GM04504 (cell line): ENCODE measurements around the gene ANOS1.
"Not testable (repeated sequence)": the region's sequence is repeated elsewhere in the genome, so short reads cannot be mapped to it uniquely, and the experiment has no call there.

Experiments used
- DNase-seq: peaks from one replicate; pipeline ENCODE4 v3.0.0-alpha.2; 2012; ENCODE audit warnings: low read depth

The ANOS1 gene, protein sequence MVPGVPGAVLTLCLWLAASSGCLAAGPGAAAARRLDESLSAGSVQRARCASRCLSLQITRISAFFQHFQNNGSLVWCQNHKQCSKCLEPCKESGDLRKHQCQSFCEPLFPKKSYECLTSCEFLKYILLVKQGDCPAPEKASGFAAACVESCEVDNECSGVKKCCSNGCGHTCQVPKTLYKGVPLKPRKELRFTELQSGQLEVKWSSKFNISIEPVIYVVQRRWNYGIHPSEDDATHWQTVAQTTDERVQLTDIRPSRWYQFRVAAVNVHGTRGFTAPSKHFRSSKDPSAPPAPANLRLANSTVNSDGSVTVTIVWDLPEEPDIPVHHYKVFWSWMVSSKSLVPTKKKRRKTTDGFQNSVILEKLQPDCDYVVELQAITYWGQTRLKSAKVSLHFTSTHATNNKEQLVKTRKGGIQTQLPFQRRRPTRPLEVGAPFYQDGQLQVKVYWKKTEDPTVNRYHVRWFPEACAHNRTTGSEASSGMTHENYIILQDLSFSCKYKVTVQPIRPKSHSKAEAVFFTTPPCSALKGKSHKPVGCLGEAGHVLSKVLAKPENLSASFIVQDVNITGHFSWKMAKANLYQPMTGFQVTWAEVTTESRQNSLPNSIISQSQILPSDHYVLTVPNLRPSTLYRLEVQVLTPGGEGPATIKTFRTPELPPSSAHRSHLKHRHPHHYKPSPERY

DNA sequence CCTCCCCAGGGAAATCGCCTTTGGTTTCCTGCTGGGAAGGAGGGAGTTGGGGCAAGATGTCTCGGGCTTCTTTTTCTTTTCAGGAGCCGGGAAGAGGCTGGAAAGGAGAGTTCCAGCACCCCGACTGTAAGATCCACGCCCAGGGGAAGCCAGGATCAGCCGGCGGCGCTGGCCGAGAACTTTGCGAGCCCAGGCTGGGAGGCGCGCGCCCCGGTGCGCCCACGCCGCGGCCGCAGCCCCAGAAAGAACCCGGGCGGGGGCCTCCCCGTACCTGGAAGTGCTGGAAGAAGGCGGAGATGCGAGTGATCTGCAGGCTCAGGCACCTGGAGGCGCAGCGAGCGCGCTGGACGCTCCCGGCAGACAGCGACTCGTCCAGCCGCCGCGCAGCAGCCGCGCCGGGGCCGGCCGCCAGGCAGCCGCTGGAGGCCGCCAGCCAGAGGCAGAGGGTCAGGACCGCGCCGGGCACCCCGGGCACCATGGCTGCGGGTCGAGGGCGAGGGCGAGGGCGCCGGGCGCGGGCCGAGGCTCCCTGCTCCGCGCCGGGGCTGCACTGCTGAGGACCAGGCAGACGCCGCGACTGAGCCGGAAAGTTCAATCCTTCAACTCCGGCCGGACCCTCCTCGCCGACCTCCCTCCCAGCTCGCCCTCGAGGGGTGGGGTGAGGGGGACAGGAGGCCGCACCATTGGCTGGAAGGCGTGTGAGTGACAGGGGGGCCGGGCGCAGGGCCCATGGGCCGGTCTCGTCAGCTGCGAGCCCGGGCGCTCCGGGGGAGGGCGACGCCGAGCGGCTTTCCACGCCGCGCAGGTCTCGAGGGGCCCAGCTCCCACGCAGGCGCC is at the start of gene ANOS1:
TSS of gene ANOS1 (minus strand) at position 579 of the 837 bp plus-strand sequence. CDS start at position 478, 101 bp downstream.
- DNase-seq: no peak

DNA sequence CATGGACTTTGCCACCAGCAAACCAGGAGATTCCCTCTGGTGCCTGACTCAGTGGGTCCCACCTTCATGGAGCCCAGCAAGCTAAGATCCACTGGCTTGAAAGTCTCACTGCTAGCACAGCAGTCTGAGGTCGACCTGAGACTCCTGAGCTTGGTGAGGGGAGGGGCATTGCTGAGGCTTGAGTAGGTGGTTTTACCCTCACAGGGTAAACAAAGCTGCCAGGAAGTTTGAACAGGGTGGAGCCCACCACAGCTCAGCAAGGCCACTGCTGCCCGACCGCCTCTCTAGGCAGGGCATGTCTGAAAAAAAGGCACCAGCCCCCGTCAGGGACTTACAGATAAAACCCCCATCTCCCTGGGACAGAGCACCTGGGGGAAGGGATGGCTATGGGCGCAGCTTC is 41.2 kb upstream of the ANOS1 start:
- DNase-seq: no peak

DNA sequence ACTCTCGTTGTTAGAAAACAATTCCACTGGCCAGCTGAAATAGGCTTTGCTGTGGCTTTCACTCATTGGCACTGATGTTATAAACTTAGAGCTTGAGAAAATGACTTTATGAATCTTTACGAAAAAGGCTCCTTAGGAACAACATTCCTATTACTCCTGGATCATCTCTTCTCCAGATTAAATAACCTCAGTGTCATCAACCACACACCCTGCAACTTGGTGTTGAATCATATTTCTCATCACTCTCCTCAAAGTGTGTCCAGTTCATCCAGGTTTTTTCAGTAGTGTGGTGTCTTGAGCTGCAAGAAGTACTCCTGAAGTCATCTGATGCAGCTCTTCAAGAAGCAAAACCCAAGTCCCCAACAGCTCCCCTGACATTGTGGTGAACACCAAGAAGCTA is 28.1 kb upstream of the ANOS1 start:
- no peak for DNase-seq

DNA sequence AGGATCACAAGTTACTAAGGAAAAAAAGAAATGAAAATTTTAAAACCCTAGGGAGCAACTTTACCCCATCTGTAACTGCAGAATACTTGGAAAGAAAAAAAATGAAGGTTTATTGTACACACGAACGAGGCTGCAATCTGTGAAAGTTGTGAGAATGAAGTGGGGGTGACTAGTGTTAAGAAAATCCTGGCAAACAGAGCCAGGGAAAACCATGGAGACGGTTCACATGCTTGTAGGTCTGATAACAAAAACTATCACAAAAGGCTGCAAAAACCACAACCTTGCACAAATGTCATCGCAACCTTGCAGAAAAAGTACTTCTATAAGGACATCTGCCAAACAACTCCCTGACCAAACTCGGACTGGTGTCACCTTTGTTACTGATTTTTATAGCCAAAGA is 26.8 kb upstream of the ANOS1 start:
- not testable (repeated sequence) for DNase-seq

DNA sequence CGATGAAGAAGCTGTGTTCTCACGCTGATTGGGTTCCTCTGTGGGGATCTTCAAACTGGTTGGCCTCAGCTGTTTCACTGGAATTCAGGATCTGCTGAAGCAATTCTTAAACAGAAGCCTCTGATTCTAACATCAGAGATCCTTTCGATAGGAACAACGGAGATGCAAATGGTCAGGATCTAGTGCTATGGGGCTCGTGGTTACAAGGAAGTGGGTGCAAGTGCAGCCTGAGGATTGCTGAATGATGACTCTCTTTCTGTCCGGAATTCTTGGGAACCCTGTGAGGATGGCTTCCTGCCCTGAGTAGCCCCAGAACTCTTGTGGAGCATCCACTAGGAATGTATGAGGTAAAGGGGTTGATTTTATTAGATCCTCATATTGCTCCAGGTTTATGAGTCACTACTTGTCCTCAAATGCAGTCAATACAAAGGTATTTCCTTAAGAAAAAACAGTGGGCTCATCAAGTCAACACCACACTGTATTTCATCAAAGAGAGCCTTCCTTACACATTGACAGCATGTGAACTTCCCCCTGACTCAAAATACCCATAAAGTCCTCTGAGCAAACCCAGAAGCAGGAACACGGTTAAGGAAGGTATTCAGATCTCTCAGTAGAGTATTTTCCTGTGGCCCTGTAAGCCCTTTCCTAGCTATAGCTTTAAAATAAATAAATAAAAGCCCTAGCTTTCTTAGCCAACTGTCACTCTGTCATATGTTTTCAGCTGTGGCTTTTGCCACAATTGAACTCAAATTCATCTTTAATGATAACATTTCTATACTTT is 25.9 kb upstream of the ANOS1 start:
- not testable (repeated sequence) for DNase-seq

DNA sequence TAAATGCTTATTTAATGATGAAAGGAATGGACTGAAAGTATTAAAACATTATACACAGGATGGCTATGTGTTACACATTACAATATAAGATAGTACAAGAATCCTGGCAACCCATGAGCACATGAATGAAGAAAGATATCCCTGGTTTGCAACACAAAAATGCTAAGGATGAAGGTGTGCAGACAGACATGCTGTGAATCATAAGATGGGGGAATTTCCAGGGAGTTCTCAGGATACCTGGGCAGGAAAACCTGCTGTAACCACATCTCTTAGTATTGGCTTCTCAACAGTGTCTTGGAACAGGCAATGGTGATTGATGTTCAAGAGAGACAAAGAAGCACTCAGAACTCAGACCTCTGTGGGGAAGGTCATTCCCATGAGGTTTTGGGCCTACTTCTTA is 23.9 kb upstream of the ANOS1 start:
- DNase-seq: no peak

DNA sequence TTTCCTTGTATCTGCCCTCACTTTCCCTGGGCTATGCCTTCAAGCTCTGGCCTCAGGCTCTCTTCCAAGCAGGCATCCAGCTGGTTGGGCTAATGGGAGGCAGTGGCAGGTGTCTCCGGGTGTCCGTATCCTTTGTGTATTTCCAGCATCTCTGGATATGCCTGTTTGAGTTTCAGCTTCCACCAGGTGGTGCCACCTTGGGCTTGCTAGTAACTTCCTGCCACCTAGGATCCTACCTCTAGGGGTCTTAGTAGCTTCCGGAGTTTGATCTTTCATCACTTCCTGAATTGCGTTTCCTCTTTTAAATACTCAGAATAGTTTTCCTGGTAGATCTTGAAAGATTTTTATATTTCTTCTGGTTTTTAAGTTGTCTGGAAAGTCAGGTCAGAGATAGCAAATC is 23.2 kb upstream of the ANOS1 start:
- no peak for DNase-seq

DNA sequence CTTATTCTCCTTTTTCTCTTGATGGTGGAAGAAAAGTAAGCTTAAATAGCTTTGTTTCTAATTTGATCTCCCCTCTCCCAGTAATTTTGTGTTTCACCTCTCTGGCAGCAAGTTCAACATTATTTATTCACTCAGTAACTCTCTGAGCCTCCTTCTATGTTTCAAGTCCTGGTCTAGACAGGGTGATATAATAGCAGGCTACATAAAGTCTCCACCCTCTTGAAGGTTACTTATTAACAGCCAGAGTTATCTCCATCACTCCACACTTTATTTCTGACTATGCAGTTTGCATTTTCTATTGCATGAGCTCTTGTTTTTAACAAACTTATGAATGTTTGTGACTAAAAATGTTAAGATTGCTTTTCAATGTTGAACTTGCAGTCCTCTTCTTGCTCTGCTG is 17.8 kb upstream of the ANOS1 start:
- DNase-seq: no peak

DNA sequence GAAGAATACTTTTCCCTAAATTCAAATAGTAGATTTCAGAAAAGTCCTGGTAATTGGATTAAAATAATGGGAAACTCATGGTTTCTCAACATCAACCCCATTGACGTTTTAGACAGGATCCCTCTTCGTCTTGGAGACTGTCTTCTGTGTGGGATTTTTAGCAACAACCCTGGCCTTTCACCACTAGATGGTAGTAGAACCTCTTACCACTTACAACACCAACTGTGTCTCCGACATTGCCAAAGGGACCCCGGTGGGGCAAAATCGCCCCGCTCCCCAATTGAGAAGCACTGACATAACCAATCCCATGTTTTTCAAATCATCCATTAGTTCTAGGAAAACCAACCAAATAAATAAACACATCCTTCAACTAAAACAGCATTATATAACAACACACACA is 16.9 kb upstream of the ANOS1 start:
- DNase-seq: no peak

DNA sequence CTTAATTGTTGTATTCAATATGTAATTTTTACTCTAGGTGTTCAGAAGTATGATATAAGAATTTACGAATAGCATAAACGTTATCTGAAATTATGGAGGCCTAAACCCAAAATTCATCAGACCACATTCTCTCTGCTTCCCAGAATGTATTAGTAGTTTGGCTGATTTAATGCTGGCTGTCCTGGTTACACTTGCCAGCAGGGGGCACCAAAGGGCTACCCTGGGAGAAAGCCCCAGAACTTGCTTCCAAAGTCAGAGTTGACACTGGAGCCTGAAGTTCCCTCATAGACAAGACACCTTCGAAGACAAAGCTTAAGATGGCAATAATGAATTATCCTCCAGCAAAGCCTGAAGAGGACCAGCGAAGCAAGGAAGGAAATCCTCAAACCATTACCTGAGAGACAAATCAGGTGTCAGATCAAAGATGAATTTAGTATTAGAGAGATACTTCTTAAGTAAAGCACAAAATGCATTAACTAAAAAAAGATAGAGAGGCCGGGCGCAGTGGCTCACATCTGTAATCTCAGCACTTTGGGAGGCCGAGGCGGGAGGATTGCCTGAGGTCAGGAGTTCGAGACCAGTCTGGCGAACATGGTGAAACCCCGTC is 11.3 kb upstream of the ANOS1 start:
- DNase-seq: no peak

DNA sequence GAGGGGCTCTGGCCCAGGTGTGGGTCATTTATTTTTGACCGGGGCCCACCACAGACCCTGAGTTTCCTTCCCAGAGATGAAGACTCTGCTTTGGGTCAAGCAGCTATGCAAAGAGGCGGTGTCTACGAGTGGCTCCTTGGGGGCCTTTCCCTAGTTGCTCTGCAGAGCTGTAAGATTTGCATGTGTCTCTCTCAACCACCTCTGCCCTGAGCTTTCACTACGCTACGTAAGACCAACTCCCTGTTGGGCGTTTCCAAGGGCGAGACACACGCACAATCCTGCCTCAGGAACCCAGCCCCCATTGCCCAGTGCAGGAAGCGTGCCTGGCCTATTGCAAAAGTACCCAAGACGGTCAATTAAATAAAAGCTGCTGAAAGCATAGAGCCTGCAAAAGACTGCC is 10.0 kb upstream of the ANOS1 start:
- no peak for DNase-seq

DNA sequence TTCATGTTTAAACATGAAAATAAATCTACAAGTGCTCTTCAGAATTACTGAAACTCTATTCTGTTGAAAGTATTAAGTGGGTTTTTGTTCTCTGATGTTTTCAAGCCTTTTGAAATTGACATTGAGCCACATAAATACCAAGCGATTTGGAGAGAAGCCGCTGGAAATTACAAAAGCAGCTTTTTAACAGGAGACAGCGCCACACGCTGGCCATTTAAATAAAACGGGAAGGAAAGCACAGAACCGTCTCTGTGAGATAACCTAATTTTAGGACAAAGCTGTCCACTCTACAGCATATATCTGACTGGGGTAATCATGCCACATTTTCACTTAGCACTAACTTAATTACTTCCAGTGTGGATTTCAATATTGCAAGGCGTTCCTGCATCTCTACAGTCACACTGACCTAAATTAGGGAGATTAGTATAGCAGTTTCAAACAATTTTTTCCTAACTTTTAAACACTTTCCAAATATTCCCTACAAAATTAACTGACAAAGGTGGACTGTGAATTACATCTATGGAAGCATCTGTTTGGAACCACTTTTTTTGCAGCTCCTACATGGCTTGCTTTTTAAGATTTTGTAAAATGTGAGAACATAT is 6.8 kb upstream of the ANOS1 start:
- no peak for DNase-seq

DNA sequence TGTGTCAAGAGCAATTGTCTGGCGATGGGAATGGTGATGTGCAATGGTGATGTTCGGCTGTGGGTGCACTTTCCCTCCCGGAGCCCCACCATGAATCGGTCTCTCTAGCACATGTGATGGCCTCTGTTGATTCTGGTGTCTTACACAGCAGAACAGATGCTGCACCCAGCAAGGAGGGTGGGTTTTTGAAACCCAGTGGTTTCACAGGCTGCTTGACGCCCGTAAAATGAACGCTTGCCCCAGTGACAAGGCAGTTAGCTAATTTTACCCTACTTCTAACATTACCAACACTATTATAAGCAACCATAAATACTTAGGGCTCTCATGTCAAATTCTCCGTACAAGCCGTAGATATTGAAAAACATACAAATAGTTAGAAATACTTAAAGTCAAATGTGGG is 5.9 kb upstream of the ANOS1 start:
- DNase-seq: no peak

DNA sequence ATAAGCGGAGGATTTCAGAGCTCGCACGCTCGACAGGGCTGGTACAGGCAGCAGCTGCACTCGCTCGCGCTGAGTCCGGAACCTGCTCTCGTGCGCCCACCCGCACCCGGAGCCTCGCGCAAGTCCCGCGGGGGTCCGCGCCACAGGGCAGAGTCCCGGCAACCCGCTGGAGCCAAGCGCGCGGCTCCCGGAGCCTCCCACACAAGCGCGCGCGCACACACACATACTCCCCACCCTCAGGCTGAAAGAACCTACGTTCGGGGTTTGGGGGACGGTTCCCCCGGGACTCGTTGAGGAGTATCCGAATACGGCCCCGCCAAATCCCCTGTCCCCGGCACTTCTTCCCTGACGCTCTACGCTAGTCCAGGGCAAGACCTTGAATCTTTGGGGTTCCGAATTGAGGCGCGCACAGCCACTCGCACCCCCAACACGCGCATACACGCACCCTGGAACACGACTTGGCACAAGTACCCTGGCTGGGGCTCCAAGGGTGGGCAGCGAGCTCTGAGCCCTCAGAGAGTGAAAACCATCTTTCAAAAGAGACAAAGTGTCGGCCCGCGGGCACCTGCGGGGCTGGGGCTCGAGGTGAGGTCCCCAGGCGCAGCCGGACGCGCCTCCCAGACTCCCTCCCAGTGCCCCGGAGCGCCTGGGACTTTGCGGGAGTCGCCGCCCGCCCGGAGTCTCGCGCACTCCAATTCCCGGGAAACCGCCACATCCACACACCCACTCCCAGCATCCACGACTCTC is 952 bp downstream of the ANOS1 start:
- DNase-seq: no peak

DNA sequence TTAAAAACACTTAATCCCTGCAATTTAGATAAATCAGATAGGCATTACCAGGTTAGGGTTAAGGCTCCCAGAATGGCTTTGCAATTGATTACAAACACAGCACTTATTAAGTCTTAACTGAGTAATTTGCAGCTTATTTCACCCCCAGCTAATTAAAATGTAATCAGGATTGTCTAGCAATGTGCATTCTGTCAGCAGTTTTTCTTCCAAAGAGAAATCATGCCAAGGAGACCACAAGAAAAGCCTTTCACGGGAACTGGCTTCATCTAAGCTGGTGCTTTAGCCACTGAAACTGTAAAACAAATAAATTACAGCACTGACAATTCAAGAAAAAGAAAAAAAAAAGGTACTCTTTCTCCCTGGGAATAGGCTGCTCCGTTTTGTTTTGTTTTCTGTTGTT is 2.1 kb downstream of the ANOS1 start:
- no peak for DNase-seq

DNA sequence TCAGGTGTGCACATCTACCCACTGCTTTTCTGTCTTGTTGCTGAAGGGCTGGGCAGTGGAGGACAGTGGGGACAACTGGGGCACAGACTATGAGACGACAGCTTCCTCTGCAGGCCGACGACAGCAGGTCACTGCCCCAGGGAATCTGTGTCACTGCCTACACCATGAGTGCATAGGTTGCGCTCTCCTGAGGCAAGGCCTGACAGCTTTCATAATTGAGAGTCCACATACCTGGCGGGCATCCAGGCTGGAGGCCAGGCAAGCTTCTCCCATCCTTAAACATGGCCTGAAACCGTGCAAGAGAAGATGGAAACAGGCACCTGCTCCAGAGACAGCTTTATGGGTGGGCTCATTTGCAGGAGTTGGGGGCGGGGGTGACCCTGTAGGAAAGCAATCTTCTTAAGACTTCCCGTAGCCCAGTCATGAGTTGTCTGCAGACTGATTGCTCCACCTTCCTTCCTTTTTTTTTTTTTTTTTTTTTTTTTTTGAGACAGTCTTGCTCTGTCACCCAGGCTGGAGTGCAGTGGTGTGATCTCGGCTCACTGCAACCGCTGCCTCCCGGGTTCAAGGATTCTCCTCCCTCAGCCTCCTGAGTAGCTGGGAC is 2.9 kb downstream of the ANOS1 start:
- no peak for DNase-seq

DNA sequence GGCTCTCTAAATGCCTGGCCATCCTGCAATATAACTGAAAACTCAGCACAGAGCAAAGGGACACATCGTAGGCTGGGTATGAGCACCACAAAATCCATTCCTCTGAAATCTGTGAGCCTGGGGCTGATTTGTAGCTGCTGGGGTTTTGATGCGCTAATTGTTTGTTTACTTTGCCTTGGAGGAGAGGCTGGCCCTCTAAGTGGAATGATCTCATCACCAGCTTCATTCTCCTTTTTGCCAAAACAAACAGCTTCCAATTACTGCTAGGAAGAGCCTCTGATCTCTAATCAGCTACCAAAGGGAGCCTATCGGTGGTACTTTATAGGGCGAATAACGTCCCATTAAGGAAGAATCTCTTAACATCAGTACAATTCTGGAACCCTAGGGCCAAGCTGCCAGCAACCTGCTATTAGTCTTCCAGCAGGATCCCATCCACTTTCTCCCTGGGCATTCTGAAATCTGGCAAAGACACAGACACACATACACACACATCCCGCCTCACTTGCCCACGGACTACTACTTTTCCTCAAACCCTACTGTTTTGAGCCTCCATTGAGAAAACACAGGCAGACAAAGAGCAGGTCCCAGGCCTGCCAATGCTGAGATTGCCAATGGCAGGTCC is 5.8 kb downstream of the ANOS1 start:
- DNase-seq: no peak

DNA sequence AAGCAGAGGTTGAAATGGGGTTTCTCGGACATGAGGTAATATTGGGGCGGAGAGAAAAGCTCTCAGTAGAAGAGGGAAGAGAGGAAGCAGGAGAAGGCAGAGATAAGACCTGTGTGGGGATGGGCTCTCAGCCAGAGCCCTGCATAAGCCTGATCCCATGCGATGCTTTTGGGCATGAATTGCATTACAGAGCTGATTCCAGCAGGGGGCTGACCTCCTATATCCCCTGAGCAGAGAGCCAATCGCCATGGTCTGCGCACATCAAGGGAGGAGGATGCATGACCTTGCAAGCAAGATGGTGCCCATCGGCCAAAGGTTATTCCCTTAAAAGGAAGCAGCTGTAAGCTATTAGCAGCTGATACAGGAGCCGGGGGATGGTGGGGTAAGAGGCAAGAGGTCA is 7.6 kb downstream of the ANOS1 start:
- DNase-seq: no peak

DNA sequence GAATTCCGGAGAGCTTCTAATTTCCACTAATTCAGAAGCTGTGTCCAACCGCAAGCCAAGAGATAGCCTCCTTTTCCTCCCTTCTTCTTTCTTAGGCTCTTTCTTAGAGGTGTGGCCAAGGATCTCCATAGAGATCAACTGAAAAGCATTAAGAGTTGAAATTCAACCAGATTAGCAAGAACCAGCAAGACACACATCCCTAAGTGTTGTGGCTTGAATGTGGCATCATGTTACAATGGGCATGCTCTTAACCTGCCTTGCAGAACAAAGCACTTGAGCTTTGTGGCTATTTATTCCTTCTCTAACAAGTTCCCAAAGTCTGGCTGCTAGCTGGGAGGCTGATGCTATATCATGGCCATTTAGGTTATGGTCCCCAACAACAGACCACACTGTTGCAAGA is 10.4 kb downstream of the ANOS1 start:
- no peak for DNase-seq

DNA sequence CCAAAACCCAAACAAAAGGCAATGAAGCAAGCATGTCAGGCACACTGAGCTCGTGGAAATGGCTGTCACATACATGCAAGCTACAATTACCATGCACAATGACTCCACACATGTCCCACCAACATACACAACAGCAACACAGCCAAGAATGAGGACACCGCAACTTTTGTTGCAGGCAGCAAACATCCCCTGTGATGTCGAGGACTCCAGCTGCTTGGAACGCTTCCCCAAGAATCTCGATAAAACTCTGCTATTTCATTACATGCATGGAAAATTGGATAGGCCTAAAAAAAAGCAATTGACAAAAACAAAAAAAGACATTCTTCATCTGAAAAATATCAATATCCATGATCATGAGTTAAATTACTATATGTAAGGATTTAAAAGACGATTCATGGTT is 11.8 kb downstream of the ANOS1 start:
- no peak for DNase-seq
